ENCODE results near the gene UCKL1.

The UCKL1 gene

DNA sequence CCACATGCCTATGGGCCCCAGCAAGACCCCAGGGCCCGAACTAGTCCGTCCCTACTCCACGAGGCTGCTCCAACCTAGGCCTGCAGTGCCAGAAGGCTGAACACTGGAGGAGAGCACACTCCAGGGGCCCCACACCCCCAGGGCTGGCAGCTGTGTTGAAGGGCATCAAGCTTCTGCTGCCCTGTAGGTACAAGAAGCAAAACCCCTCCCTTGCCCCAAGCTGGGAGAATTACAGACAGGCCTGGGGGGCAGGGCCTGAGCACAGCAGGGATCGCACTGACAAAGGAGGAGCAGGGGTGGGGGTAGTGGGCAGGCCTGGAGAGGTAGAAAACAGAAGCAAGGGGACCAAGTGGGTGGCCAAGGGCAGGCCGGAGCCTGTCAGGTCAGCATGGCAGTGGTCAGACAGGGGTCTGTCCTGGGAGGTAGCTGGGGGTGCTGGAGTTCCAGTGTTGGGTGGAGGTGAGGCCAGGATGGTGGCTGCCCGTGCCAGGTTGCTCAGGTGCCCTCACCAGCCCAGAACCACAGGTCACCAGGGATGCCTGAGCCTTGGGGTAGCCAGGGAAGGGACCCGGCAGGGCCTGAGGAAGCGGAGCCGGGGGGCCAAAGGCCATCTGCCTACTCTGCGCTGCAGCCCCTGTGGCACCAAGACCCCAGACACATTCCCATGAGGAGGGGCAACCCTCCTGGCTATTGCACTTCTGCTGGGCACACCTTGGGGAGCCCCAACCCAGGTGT is 2.9 kb upstream of the UCKL1 start:
- no peak for DNase-seq

GRCh38 chr20:63958471-63958870 is 2.3 kb upstream of the UCKL1 start:
- no peak for DNase-seq

DNA sequence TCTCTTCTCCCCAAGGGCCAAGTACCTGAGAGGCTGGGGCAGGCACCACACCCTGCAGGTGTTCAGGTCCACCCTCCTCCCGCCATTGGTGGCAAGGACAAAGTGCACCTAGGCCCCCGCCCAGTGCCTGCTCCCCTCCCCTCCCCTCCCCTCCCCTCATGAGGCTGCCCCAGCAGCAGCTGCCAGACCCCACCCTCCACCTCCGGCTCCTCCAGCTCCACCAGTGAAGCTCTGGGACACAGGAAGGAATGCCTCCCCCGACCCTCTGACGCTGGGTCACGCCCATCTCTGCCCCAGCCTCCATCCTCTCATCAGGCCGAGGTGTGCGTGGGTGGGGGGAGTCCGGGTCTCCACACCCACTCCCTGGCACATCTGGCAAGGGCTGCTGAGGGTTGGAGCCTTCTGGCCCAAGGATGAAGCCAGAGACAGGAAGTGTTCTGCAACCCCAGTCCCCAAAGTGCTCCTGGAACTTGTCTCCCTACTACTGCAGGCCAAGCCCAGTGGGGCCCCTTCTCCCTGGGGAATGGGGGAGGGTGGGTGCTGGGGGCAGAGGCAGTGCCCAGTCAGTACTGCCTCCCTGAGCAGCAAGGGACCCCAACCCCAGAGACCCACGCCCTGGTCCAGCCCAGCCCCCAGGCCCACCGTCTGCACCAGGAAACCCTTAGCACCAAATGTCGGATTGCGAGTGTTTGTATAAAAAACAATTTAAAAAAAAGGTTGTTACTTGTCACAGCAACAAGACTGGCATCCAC is 1.6 kb upstream of the UCKL1 start:
- peak; percentile 66 for DNase-seq

DNA sequence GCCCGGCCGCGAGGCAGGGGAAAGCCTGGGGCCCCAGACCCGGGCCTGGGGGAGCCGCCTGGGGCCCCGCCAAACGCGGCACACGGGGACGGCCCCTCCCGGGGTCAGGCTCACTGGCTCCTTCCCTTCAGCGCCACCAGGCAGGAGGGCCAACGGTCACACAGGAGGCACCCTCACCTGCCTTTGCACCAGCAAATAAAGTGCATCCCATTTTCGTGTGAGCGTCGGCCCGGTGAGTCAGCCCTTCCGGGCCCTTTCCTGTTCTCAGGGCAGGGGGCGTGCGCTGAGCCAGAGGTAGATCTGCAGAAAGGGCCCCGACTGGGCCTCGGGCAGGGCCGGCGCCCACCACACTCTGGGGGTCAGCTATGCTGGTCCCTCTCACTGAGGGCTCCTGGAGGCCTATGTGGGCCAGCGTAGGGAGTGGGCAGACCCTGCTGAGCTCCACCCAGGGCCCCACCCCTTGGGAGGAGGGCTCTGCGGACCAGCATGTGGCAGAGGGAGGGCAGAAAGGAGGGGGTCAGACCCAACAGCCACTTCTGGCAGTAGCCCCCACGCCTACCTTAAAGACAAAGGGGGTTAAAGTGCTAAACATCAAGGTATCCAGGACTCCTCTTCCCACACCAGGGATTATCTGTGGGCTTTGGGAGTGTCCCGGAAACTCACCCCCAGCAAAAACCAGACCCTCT is 931 bp upstream of the UCKL1 start:
- DNase-seq: peak; percentile 80

- no peak for DNase-seq
Measured at GRCh38 chr20:63956664-63957003, 418 bp upstream of the UCKL1 start.

GRCh38 chr20:63955281-63955826 is 862 bp downstream of the UCKL1 start:
- DNase-seq: no peak

GRCh38 chr20:63953764-63954429 is 2.3 kb downstream of the UCKL1 start:
- DNase-seq: no peak

- DNase-seq: no peak
Measured at GRCh38 chr20:63952769-63953168, 3.4 kb downstream of the UCKL1 start.

DNA sequence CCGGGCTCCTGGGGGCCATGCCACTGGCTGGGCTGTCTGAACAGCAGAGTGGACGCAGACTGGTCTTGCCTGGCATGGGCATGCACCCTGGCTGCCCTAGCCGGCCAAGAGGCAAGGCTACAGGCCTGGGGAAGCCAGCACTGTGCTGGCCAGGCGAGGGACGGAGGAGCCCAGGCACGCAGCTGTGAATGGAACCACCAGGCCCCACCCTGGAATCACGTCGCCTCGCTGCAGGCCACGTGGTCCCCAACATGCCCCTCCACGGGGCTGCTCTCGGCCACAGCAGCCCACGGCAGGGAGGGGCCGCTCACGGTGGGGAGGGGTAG is 4.0 kb downstream of the UCKL1 start:
- DNase-seq: no peak

- DNase-seq: no peak
Measured at GRCh38 chr20:63951398-63952209, 4.6 kb downstream of the UCKL1 start.

- no peak for DNase-seq
Measured at GRCh38 chr20:63950701-63951397, 5.4 kb downstream of the UCKL1 start.

GRCh38 chr20:63947638-63948456 is 8.4 kb downstream of the UCKL1 start:
- DNase-seq: peak; percentile 49

DNA sequence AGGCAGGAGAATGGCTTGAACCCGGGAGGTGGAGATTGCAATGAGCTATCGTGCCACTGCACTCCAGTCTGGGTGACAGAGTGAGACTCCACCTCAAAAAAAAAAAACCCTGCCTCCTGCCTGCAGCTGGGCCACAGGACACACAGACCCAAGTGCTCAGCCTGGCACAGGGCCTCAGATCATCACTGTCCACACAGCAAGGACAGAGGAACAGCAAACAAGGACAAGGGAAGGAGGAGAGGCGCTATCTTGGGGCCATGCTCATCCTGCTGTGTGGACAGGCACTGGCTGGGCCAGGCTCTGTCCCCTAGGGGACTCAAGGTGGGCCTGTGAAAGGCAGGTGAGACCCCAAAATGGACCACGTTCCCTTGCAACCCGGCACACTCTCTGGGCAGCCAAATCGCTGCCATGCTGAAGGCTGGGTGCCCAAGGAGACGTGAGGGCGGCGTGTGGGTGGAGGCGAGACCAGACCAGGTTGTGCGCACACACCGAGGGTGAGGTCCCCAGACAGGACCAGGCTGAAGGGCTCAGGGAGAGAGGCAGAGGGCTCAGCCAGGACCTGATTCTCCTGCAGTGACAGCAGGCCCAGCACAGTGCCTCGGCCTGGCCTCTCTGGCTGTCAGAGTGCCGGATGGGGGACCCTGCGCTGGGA is 9.1 kb downstream of the UCKL1 start:
- DNase-seq: no peak

GRCh38 chr20:63945921-63946920 is 10.0 kb downstream of the UCKL1 start:
- no peak for DNase-seq

GRCh38 chr20:63945031-63945658 is 11.1 kb downstream of the UCKL1 start:
- no peak for DNase-seq

- no peak for DNase-seq
Measured at GRCh38 chr20:63944078-63944941, 11.9 kb downstream of the UCKL1 start.

DNA sequence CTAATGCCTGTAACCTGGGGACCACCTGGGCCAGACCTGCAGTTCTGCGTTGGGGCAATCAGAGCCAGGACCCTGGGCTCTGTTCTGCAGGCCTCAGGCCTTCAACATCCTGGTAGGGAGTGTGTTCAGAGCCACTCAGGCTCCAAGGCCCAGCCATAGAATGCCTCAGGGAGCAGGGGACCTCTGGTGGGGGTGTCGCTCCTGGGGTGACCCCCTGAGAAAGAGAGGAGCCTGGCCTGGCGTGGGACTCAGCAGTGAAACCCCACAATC is 12.5 kb downstream of the UCKL1 start:
- DNase-seq: no peak
